ENCODE results near the gene ETDA.
A peak's percentile ranks its signal among the peaks of the same experiment; 100 is the strongest.
"Not testable (repeated sequence)": the region's sequence is repeated elsewhere in the genome, so short reads cannot be mapped to it uniquely, and the experiment has no call there.

Gene ETDA

GRCh38 chrX:135252011-135252518, at the start of gene ETDA:
Gene ETDA, plus strand, starts transcription at chrX:135252061. Its CDS starts 1,216 bp downstream, at chrX:135253277.
- not testable (repeated sequence) for DNase-seq (ENCODE audit: low read depth); H3K4me3 ChIP-seq (ENCODE audit: control insufficient read depth, low read depth, low read length)

DNA sequence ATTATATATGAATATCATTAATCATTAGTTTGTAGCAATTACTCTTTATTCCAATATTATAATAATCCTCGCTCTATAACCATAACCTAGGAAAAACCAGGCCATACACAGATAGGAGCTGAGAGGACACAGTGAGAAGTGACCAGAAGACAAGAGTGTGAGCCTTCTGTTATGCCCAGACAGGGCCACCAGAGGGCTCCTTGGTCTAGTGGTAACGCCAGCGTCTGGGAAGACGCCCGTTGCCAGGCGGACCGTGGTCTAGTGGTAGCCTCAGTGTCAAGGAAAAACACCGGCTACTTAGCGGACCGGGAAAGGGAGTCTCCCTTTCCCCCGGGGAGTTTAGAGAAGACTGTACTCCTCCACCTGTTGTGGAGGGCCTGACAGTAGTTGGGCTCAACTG, 45.4 kb upstream of the ETDA start:
- peak; percentile 43 for TF ChIP-seq CTCF (IDR thresholded peaks at IDR 0.05; ENCODE audit: control insufficient read depth, insufficient read depth, low read depth, low read length, missing control alignments)
- not testable (repeated sequence) for H3K4me3 ChIP-seq (ENCODE audit: control insufficient read depth, low read depth, low read length); DNase-seq (ENCODE audit: low read depth)

GRCh38 chrX:135213200-135213844, 38.5 kb upstream of the ETDA start:
- TF ChIP-seq CTCF (IDR thresholded peaks at IDR 0.05; ENCODE audit: control insufficient read depth, insufficient read depth, low read depth, low read length, missing control alignments): no peak
- H3K4me3 ChIP-seq (ENCODE audit: control insufficient read depth, low read depth, low read length): no peak overlapping the region
- no peak for DNase-seq (ENCODE audit: low read depth)

DNA sequence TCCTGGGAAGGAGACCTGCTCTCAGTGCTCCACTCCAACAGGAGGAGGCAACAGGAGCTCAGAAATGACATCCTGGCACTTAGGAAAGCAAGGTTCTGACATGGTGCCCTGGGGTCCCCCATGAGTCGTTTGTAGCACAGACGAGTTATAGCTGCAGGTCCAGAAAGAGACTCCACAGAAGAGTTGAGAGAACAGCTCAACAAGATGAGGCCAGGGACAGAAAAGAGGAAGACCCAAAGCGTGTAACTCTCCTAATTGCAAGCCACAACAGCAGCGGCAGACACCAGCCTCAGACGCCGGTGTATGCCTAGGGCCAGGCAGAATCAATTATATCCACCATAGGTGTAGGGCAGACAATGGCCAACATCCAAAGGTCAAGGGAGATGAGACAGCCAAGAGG, 5.9 kb upstream of the ETDA start:
- H3K4me3 ChIP-seq (ENCODE audit: control insufficient read depth, low read depth, low read length); DNase-seq (ENCODE audit: low read depth): not testable (repeated sequence)

DNA sequence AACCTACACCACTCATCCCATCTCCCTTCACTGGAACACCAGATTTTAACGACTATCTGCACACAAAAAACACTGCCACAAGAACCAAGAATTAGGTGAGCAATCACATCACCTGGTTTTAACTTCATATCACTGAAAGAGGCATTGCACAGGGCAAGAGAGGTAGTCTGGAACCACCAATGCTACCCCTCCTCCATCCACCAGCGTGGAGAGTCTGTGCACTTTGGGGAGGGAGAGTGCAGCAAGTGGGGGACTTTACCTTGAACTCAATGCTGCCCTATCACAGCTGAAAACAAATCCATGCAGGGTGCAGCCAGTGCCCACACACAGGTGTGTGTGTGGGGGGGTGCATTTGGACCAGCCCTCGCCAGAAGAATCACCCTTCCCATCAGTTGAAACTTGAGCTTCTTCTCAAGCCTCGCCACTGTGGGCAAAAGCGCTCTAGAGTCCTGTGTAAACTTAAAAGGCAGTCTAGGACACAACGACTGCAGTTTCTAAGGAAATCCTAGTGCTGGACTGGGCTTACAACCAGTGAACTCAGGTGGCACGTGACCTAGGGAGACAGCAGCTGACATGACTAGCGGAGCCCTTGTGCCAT, 4.3 kb downstream of the ETDA start:
- DNase-seq (ENCODE audit: low read depth); H3K4me3 ChIP-seq (ENCODE audit: control insufficient read depth, low read depth, low read length): not testable (repeated sequence)

- no peak for TF ChIP-seq CTCF (IDR thresholded peaks at IDR 0.05; ENCODE audit: control insufficient read depth, insufficient read depth, low read depth, low read length, missing control alignments)
- H3K4me3 ChIP-seq (ENCODE audit: control insufficient read depth, low read depth, low read length): no peak overlapping the region
- DNase-seq (ENCODE audit: low read depth): no peak
Observed at GRCh38 chrX:135256923-135257322, 5.1 kb downstream of the ETDA start.

- no peak overlapping the region for H3K4me3 ChIP-seq (ENCODE audit: control insufficient read depth, low read depth, low read length)
- TF ChIP-seq CTCF (IDR thresholded peaks at IDR 0.05; ENCODE audit: control insufficient read depth, insufficient read depth, low read depth, low read length, missing control alignments): no peak
- no peak for DNase-seq (ENCODE audit: low read depth)
Observed at GRCh38 chrX:135257469-135257868, 5.6 kb downstream of the ETDA start.

- not testable (repeated sequence) for DNase-seq (ENCODE audit: low read depth); H3K4me3 ChIP-seq (ENCODE audit: control insufficient read depth, low read depth, low read length)
Observed at GRCh38 chrX:135260976-135261375, 9.1 kb downstream of the ETDA start.

GRCh38 chrX:135263376-135263775, 11.5 kb downstream of the ETDA start:
- H3K4me3 ChIP-seq (ENCODE audit: control insufficient read depth, low read depth, low read length); DNase-seq (ENCODE audit: low read depth): not testable (repeated sequence)

Measured in AG09309 (cell line).